K562 (cell line): ENCODE results near the gene KLHL24. TPM values are rescaled to one million over a fixed set of nuclear protein-coding genes. Genes with fewer than 3 reads are reported as not detected.

Experiments used
- ATF7 ChIP-seq: fragments of 450-650 bp; IDR thresholded peaks from 2 replicates; pipeline ENCODE4 v1.7.1; 2014; ENCODE audit warnings: mild to moderate bottlenecking, moderate library complexity
- CREM ChIP-seq: IDR thresholded peaks from 2 replicates; pipeline ENCODE4 v1.6.1; 2014; ENCODE audit warnings: antibody characterized with exemption, low read depth
- GTF3C2 ChIP-seq: IDR thresholded peaks from 3 replicates; pipeline ENCODE4 v1.6.1; 2011; ENCODE audit warnings: borderline replicate concordance, mild to moderate bottlenecking, moderate library complexity; ENCODE audit not compliant: insufficient read length; ENCODE audit errors: extremely low read depth
- HCFC1 ChIP-seq: IDR thresholded peaks from 2 replicates; pipeline ENCODE4 v1.6.1; 2012; ENCODE audit warnings: low read depth, low read length, improper control_type of control experiment
- HMGN3 ChIP-seq: IDR thresholded peaks from 2 replicates; pipeline ENCODE4 v1.6.1; 2011; ENCODE audit warnings: borderline replicate concordance, low read depth, mild to moderate bottlenecking, mixed read lengths, low read length; ENCODE audit not compliant: insufficient read length; ENCODE audit errors: extremely low read depth
- JUND ChIP-seq, 2 experiments: IDR thresholded peaks; 2 replicates in 1 of 2; 3 replicates in 1 of 2; pipeline ENCODE4 v1.6.1; 2011; ENCODE audit warnings: borderline replicate concordance in 2 of 2, low read depth in 2 of 2, low read length in 2 of 2, improper control_type of control experiment in 1 of 2, missing biosample characterization in 1 of 2, missing genetic modification characterization in 1 of 2, missing genetic modification reagents in 1 of 2
- MBD2 ChIP-seq: sonication (generic); IDR thresholded peaks from 2 replicates; pipeline ENCODE4 v1.6.1; 2016; ENCODE audit warnings: low read depth, borderline replicate concordance
- NELFE ChIP-seq: IDR thresholded peaks from 2 replicates; pipeline ENCODE4 v1.6.1; 2011; ENCODE audit warnings: mild to moderate bottlenecking; ENCODE audit not compliant: insufficient read depth, insufficient read length
- NKRF ChIP-seq: fragments of 450-650 bp; IDR thresholded peaks from 2 replicates; pipeline ENCODE4 v1.6.1; 2016; ENCODE audit warnings: borderline replicate concordance
- PHF8 ChIP-seq: fragments of 200-600 bp; sonication (generic); IDR thresholded peaks from 2 replicates; pipeline ENCODE4 v1.6.1; 2012; ENCODE audit warnings: mixed run types, mild to moderate bottlenecking, inconsistent platforms, low read length, moderate library complexity, borderline replicate concordance
- SMARCE1 ChIP-seq: fragments of 450-650 bp; IDR thresholded peaks from 2 replicates; pipeline ENCODE4 v1.7.1; 2016; ENCODE audit warnings: mild to moderate bottlenecking
- TEAD4 ChIP-seq, 2 experiments: sonication (generic) in 1 of 2; formaldehyde crosslinking in 1 of 2; IDR thresholded peaks; 2 replicates each; pipeline versions ENCODE4 v1.6.1 to v1.8.0; 2012 to 2022; ENCODE audit warnings: borderline replicate concordance in 1 of 2, inconsistent platforms in 1 of 2, low read length in 1 of 2, mild to moderate bottlenecking in 1 of 2, missing genetic modification reagents in 1 of 2
- THRB ChIP-seq: fragments of 450-650 bp; formaldehyde crosslinking; conservative IDR thresholded peaks from 2 replicates; pipeline ENCODE4 v1.4.0; 2022; ENCODE audit warnings: mild to moderate bottlenecking, missing genetic modification characterization
- UBTF ChIP-seq, 2 experiments: IDR thresholded peaks; 2 replicates each; pipeline ENCODE4 v1.6.1; 2012; ENCODE audit warnings: improper control_type of control experiment in 2 of 2, low read depth in 2 of 2, low read length in 2 of 2, borderline replicate concordance in 1 of 2
- ZNF766 ChIP-seq: fragments of 200-800 bp; sonication (Bioruptor generic); conservative IDR thresholded peaks from 2 replicates; pipeline ENCODE4 v1.6.1; 2016; ENCODE audit warnings: missing genetic modification characterization, missing compliant biosample characterization
- polyA plus RNA-seq, 8 experiments: library from polyadenylated mRNA; depleted of rRNA in 4 of 8; stranded (reverse) in 5 of 8; unstranded in 3 of 8; fragments of >200 nt; fragmentation: Nextera tagmentation in 2 of 8; fragmentation: Illumina TruSeq in 1 of 8; extraction: Ambion mirVana in 2 of 8; extraction: Trizol in 1 of 8; gene quantifications; 2 replicates each; pipeline versions ENCODE4 v1.2.1 to v1.2.3, GENCODE V29; 2011 to 2014; ENCODE audit warnings: inconsistent platforms in 1 of 8, missing spikeins in 1 of 8
- total RNA-seq, 7 experiments: library from RNA; depleted of rRNA in 6 of 7; stranded (reverse); fragments of >200 nt in 6 of 7; fragmentation: Illumina TruSeq in 2 of 7; extraction: Trizol in 2 of 7; gene quantifications; 2 replicates each; pipeline versions ENCODE4 v1.2.1 to v1.2.3, GENCODE V29; 2011 to 2021; ENCODE audit warnings: low replicate concordance in 1 of 7

The KLHL24 gene
- total and polyA plus RNA-seq, 9 of the 15 experiments (the other 6 are each of a cell fraction or from before 2014, with no cell fraction given) = 3.3 to 21.2 (median 14.2) TPM

- TF ChIP-seq THRB (no peak), MBD2 (peak; percentile 65; the same call in 1 of the 2 replicates), SMARCE1 (no peak), PHF8 (peak; percentile 66; the same call in 1 of the 2 replicates), NELFE (no peak), ZNF766 (CRISPR knock-in tag) (peak; percentile 67; the same call in 1 of the 2 replicates), JUND (IDR thresholded peaks at IDR 0.05; ENCODE audit: borderline replicate concordance, low read depth, low read length) (0 out of 2 replicates have a peak, but pooled peaks have one; percentile 27), JUND (tag; IDR thresholded peaks at IDR 0.05; ENCODE audit: borderline replicate concordance, low read depth, low read length) (no peak), NKRF (peak; percentile 86), GTF3C2 (no peak), CREM (peak; percentile 83), UBTF (IDR thresholded peaks at IDR 0.05; ENCODE audit: borderline replicate concordance in 1 of 2, low read depth in 2 of 2, low read length in 2 of 2) (peak; percentile 60 to 69; a peak in 1 of 4 replicates), HMGN3 (peak; percentile 63), HCFC1 (peak; percentile 94), ATF7 (peak; percentile 43; the same call in 1 of the 2 replicates), TEAD4 (IDR thresholded peaks at IDR 0.05; ENCODE audit: low read length) (0 out of 2 replicates have a peak, but pooled peaks have one; percentile 17), TEAD4 (CRISPR knock-in tag; IDR thresholded peaks at IDR 0.05; ENCODE audit: borderline replicate concordance) (no peak)
These were observed at the start of gene KLHL24 (continued) for GRCh38 chr3:183635431-183636220.
